Muscle layer of duodenum (tissue), 2 donors: ENCODE results near the gene EFNA2.
"Not testable (repeated sequence)": the region's sequence is repeated elsewhere in the genome, so short reads cannot be mapped to it uniquely, and the experiment has no call there.

Experiments
- H3K27ac ChIP-seq: one replicate; pipeline ENCODE4 v1.7.0; 2013; ENCODE audit warnings: mild to moderate bottlenecking, low read length
- H3K27me3 ChIP-seq: one replicate; pipeline ENCODE4 v1.7.0; 2013; ENCODE audit warnings: low read depth, mild to moderate bottlenecking, control low read depth, low read length
- H3K36me3 ChIP-seq, 2 donors: one replicate each; pipeline ENCODE4 v1.7.0; 2013; ENCODE audit warnings: low read length in 2 of 2, control low read depth in 1 of 2, mild to moderate bottlenecking in 1 of 2; ENCODE audit not compliant: insufficient read depth in 2 of 2, control insufficient read depth in 1 of 2
- H3K4me1 ChIP-seq, 2 donors: one replicate each; pipeline ENCODE4 v1.7.0; 2013; ENCODE audit warnings: low read length in 2 of 2, mild to moderate bottlenecking in 2 of 2, control low read depth in 1 of 2, moderate library complexity in 1 of 2; ENCODE audit not compliant: insufficient read depth in 2 of 2, control insufficient read depth in 1 of 2
- H3K4me3 ChIP-seq, 2 donors: one replicate each; pipeline ENCODE4 v1.7.0; 2013; ENCODE audit warnings: low read length in 2 of 2, low read depth in 1 of 2, mild to moderate bottlenecking in 1 of 2
- H3K9me3 ChIP-seq, 2 donors: one replicate each; pipeline ENCODE4 v1.7.0; 2013; ENCODE audit warnings: low read length in 2 of 2, control low read depth in 1 of 2, mild to moderate bottlenecking in 1 of 2; ENCODE audit not compliant: control insufficient read depth in 1 of 2
- donor health status: healthy.

The EFNA2 gene

DNA sequence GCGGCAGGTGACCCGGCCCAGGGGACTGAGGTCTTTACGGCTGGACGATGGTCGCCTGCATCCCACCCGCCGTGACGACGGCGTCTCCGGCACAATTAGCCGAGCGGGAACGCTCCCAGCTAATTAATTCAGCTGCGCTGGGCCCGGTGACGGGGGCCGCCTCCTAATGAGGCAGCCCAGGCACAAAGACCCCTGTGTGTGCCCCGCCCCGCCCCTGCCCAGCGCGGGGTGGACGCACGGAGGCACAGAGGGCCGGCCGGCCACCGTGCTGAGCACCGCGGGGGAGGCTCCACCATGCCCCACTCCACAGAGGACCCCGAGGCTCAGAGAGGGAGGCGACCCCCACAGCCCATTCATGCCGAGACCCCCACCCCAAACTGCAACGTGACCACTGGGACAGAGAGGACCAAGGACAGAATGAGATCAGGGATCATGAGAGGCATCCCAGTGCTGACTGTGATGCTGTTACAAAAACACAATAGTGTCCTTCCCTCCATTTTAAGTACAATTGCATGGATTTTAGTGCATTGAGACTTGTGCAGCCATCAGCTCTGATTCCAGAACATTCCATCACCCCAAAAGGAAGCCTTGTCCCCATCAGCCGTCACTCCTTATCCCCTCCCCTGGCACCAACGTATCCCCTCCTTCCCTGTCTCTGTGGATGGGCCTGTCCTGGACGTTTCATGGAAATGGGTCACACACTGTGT lies 17.0 kb downstream of the EFNA2 start:
- H3K27me3 ChIP-seq, result no peaks in the 10 kb centered on the region
- no peaks in the 10 kb centered on the region for H3K4me1 ChIP-seq
- no peaks in the 10 kb centered on the region for H3K36me3 ChIP-seq
- H3K27ac ChIP-seq, result no peak overlapping the region
- H3K9me3 ChIP-seq, result no peaks in the 10 kb centered on the region
- H3K4me3 ChIP-seq, result no peak overlapping the region

DNA sequence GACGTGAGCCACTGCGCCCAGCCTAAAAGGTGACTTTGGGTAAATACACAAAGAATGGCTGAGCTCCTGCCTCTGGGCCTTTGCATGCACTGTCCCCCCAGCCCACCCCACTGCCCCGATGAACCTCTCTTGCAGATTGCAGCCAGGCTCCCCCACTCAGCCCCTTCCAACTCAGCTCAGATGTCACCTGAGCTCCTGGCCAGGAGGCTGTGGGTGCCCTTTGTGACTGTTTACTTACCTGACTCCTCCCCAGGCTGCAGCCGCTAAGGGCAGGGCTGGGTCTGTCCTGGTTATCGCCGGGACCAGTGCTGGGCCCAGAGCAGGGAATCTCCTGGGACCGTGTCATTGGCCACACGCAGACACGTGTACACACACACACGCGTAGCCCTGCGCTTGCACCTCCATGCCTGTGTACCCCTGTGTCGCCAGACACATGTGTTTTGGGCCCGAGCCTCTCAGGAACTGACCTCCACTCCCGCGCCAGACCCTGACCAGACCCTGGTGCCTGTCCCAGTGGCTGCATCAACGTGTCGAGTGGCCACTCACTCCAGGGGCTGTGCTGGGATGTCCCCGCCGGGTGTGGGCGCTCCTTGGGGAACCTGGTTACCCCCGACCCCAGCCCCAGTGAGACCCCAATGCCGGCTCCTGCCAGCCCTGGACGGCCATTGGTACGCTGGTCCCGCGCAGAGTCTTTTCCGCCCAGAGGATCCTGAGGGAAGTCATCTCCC lies 18.7 kb downstream of the EFNA2 start:
- Histone ChIP-seq H3K27ac (no peak overlapping the region), H3K4me3 (no peak overlapping the region)

DNA sequence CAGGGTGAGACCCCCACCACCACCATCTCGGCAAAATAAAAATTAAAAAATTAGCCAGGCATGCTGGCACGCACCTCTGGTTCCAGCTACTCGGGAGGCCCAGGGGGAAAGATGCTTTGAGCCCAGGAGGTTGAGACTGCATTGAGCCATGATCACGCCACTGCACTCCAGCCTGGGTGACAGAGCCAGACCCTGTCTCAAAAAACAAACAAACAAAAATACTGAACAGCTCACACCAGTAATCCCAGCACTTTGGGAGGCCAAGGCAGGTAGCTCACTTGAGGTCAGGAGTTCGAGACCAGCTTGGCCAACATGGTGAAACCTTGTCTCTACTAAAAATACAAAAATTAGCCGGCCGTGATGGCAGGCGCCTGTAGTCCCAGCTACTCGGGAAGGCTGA lies 19.7 kb downstream of the EFNA2 start:
- H3K27me3 ChIP-seq, H3K27ac ChIP-seq, H3K4me3 ChIP-seq, H3K9me3 ChIP-seq, H3K36me3 ChIP-seq, H3K4me1 ChIP-seq: not testable (repeated sequence)

More for the DNA sequence above, 18.7 kb downstream of the EFNA2 start:
- Histone ChIP-seq H3K27me3 (no peaks in the 10 kb centered on the region), H3K4me1 (no peaks in the 10 kb centered on the region), H3K9me3 (no peaks in the 10 kb centered on the region), H3K36me3 (no peaks in the 10 kb centered on the region)

DNA sequence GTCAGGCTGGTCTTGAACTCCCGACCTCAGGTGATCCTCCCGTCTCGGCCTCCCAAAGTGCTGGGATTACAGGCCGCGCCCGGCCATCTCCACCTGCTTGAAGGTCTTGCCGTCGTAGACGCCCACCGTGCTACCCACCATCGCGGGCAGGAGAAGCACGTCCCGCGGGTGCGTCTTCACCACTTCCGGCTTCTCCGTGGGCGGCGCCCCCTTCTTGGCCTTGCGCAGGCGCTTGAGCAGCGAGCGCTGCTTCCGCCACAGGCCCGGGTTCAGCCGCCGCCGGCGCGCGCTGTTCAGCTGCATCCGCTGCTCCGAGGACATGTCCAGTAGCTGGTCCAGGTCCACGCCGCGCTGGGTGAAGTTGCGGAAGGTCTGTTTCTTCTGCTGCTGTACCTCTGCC lies 21.6 kb downstream of the EFNA2 start:
- Histone ChIP-seq H3K27me3 (no peaks in the 10 kb centered on the region), H3K4me1 (no peaks in the 10 kb centered on the region), H3K4me3 (no peak overlapping the region), H3K27ac (no peak overlapping the region), H3K36me3 (no peaks in the 10 kb centered on the region), H3K9me3 (no peaks in the 10 kb centered on the region)

DNA sequence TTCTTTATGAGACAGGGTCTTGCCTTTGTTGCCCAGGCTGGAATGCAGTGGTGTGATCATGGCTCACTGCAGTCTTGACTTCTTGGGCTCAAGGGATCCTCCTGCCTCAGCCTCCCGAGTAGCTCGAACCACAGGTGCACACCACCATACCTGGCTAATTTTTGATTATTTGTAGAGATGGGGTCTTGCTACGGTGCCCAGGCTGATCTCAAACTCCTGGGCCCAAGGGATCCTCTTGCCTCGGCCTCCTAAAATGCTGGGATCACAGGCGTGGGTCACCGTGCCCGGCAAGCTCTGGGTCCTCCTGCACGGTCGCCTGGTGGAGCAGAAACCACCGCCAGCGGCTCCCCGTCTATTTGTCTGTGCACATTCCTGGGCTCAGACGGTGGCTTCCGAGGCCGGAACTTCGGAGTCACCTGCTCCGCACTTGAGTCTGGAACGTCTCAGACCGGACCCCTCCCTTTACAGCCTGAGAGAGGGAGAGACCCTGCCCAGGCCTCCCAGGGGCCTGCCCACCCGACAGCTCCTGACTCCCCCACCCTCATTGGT lies 22.2 kb downstream of the EFNA2 start:
- Histone ChIP-seq H3K27ac (no peak overlapping the region), H3K4me1 (no peaks in the 10 kb centered on the region), H3K27me3 (no peaks in the 10 kb centered on the region), H3K4me3 (no peak overlapping the region), H3K36me3 (no peaks in the 10 kb centered on the region), H3K9me3 (no peaks in the 10 kb centered on the region)

DNA sequence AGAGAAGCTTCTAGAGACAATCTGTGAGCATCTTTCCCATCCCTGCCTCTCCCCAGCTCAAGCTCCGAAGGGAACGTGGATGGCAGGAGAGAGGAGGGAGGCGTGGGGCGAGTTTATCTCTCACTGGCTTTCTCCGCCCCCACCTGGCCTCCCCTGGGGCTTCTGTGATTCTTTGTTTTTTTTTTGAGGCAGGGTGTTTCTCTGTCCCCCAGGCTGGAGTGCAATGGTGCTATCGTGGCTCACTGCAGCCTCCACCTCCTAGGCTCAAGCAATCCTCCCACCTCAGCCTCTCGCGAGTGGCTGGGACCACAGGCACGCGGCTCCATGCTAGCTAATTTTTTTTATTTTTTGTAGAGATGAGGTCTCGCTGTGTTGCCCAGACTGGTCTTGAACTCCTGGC lies 23.0 kb downstream of the EFNA2 start:
- Histone ChIP-seq H3K4me3 (no peak overlapping the region), H3K27ac (no peak overlapping the region), H3K4me1 (no peaks in the 10 kb centered on the region), H3K9me3 (no peaks in the 10 kb centered on the region), H3K27me3 (no peaks in the 10 kb centered on the region), H3K36me3 (no peaks in the 10 kb centered on the region)

DNA sequence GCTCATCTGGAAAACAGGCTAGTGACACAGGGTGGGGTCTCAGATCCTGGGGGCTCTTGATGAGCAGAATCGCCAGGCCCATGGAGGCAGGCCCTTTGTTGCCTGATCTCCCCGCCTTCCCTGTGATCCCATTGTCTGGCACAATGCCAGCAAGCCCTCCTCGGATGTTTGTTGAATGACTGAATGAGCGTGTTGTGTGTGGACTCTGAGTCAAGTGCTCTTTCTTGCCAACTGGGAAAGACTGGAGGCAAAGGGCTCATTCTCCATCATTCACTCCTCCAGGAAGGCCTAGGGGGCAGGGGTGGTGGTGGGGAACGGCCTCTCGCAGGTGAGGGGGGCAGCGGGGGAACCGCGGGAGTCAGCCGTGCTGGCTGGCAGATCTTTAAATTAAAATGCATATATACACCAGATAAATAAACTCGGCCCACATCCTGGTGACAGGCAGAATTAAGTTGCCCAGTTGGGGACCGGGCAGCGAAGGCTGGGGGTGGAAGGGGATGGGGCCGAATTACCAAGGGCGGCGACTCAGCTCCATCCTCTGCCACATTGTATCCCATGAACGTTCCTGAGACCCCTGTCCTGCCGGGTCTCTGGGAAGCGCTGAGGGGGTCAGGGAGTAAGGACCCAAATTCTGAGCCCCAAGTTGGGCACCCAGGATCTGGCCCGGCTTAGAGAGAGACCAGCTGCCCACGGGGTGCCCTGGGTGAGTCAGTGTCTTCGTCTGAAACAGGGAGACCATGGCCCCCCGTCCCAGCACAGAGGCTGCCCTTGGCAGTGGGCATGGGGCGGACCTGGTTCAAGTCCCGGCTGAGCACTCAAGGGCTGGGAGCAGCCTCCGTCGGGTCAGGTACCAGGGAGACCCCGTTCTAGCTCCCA lies 24.5 kb downstream of the EFNA2 start:
- Histone ChIP-seq H3K36me3 (no peaks in the 10 kb centered on the region), H3K9me3 (no peaks in the 10 kb centered on the region), H3K4me3 (no peak overlapping the region), H3K4me1 (no peaks in the 10 kb centered on the region), H3K27ac (no peak overlapping the region), H3K27me3 (no peaks in the 10 kb centered on the region)

DNA sequence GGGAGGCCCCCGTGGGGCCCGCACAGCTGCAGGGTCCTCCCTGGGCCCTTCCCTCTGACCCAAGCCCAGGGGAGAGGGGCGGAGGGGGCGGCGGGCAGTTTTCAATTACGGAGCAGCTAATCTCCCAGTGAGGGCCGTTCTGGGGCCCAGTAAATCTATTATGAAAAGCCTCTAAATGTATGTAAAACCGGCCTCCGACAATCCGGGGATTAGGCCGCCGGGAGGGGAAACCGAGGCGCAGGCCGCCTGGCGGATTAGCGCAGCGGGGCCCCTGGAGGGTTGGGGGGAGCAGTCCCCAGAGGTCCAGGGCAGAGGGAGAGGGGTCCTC lies 25.1 kb downstream of the EFNA2 start:
- no peak overlapping the region for H3K27ac ChIP-seq
- no peaks in the 10 kb centered on the region for H3K9me3 ChIP-seq
- no peak overlapping the region for H3K4me3 ChIP-seq
- H3K27me3 ChIP-seq, result no peaks in the 10 kb centered on the region
- peaks cover 0 to 6% of the 10 kb centered on the region in 2 donors for H3K4me1 ChIP-seq
- H3K36me3 ChIP-seq, result no peaks in the 10 kb centered on the region

DNA sequence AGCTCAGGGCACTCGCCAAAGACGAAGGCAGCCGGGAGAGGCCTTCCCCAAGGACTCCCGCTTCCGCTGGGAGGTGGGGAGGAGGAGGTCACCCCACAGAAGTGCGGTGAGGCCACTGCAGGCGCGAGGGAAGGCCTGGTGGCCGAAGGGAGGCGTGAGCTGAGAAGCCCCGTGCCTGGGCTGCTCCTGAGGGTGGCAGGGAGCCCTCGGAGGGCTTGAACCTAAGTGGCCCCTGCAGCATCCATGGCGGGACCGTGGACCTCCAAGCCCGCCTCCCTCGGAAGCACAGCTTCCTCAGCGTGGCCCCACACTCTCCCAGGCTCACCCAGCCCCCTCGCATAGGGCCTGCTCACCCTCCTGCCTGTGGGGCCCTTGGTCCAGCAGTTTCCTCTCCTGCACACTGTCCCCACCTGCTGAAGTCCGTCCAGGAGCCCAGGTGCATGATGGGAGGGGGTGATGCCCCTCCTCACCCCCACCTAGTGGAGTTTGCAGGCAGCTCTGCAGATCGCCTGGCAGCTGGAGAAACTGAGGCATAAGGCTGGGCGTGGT lies 25.9 kb downstream of the EFNA2 start:
- Histone ChIP-seq H3K27ac (no peak overlapping the region), H3K36me3 (no peaks in the 10 kb centered on the region), H3K4me1 (peaks cover 0 to 9% of the 10 kb centered on the region in 2 donors), H3K27me3 (peaks cover 6% of the 10 kb centered on the region), H3K9me3 (no peaks in the 10 kb centered on the region), H3K4me3 (no peak overlapping the region)

DNA sequence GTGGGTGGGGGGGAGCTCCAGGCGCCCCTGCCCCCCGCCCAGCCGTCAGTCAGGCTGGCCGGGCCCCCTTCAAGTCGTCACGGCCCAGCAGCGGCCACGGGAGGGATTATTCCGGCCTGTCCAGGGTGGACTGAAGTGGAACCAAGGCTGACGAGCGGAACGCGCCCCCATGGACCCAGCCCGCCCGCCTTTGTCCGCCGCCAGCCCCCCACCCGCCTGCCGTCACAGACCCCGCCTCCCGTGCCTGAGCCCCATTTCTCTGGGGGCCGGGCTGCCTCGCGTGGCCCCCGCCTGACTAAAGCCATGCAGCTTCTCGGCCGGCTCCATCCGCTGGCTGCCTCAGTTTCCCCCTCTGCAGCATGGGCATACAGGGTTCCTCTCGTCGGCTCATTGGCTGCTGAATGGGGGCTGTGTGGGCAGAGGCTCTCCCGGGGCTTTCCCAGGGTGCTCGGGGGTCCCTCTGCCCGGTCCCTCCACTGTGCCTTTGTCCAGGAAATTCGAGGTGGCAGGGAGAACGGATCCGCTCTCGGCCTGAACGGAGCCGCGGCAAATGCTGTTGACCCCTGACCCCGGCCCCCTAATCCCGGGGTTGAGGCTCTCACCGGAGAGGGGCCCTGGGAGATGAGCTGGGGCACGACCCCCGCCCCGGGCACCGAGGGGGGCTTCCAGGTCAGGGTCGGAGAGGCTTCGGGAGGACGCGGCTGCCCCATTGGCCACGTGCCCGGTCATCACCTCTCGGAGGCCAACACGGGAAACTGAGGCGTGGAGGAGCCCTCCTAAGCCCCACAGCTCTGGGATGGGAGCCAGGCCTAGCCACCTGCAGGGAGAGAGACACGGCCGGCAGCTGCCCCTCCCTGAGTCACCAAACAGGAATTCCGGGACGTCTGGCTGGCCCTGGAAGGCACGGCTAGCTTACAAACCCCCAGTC lies 27.4 kb downstream of the EFNA2 start:
- Histone ChIP-seq H3K36me3 (no peaks in the 10 kb centered on the region), H3K27ac (no peak overlapping the region), H3K4me3 (no peak overlapping the region), H3K4me1 (peaks cover 0 to 9% of the 10 kb centered on the region in 2 donors), H3K27me3 (peaks cover 11% of the 10 kb centered on the region), H3K9me3 (no peaks in the 10 kb centered on the region)
